ENCODE results near the gene ECHDC3. TPM values are rescaled to one million over a fixed set of nuclear protein-coding genes. Genes with fewer than 3 reads are reported as not detected.

Gene ECHDC3
- total and polyA plus RNA-seq, 2 donors (not counting 3 experiments of a cell fraction or from before 2014, with no cell fraction given): 6.0 to 7.3 TPM

DNA sequence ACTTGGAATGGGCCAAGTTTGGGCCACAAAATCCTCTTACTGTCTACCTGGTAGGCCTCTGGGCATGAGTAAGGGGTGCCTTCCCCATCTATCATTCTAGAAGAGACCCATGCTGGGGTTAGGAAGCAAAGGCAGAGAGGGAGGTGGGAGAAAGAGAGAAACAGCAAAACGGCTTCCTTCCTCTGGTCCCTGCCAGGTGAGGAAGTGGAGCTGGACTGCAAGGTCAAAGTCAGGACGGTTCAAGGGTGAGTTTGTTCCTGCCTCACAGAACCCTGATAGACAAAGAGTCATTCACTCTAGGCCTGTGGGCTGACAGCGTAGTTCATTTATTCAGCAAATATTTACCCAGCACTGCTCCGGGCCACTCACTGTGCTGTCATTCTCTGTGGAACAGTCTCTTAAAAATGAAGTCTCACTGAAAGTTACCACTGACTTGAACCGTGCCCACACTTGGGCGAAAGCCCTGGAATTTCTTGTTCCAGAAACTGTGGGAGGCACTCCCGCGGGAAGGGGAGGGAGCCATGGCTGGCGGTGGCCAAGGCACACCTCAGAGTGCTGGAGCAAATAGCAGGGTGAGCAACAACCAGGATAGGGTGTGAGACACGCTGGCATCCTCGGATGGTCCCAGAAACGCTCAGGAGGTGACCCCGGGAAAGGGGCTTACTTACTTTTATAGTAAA, 26.2 kb upstream of the ECHDC3 start:
- dilution Hi-C loops (cut with MboI; ENCODE audit: extremely low pct_ligation_motif_present, low sequenced_read_pairs): no loop called here
- no peak overlapping the region for H3K4me2 ChIP-seq (ENCODE audit: insufficient read depth, low read length)
- H3K4me3 ChIP-seq (replicated peaks in 1 of 3; ENCODE audit: insufficient read depth in 1 of 3, low read depth in 1 of 3, low read length in 3 of 3): no peak overlapping the region
- no peak for TF ChIP-seq POLR2AphosphoS5 (IDR thresholded peaks at IDR 0.05; ENCODE audit: insufficient read depth, low read depth, low read length)
- TF ChIP-seq, protein P1, sequence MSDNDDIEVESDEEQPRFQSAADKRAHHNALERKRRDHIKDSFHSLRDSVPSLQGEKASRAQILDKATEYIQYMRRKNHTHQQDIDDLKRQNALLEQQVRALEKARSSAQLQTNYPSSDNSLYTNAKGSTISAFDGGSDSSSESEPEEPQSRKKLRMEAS (IDR thresholded peaks at IDR 0.05; ENCODE audit: insufficient read depth, insufficient read length): no peak
- TF ChIP-seq, protein P2, sequence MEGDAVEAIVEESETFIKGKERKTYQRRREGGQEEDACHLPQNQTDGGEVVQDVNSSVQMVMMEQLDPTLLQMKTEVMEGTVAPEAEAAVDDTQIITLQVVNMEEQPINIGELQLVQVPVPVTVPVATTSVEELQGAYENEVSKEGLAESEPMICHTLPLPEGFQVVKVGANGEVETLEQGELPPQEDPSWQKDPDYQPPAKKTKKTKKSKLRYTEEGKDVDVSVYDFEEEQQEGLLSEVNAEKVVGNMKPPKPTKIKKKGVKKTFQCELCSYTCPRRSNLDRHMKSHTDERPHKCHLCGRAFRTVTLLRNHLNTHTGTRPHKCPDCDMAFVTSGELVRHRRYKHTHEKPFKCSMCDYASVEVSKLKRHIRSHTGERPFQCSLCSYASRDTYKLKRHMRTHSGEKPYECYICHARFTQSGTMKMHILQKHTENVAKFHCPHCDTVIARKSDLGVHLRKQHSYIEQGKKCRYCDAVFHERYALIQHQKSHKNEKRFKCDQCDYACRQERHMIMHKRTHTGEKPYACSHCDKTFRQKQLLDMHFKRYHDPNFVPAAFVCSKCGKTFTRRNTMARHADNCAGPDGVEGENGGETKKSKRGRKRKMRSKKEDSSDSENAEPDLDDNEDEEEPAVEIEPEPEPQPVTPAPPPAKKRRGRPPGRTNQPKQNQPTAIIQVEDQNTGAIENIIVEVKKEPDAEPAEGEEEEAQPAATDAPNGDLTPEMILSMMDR (IDR thresholded peaks at IDR 0.05; ENCODE audit: extremely low read depth in 1 of 2, insufficient read depth in 1 of 2, low read depth in 1 of 2, low read length in 2 of 2): no peak
- TF ChIP-seq POLR2A (IDR thresholded peaks at IDR 0.05; ENCODE audit: low read depth, low read length): no peak
- TF ChIP-seq FOS (IDR thresholded peaks at IDR 0.05; ENCODE audit: borderline replicate concordance, insufficient read depth, low read length): no peak
- no peak for TF ChIP-seq MYC (IDR thresholded peaks at IDR 0.05; ENCODE audit: low read depth, low read length)
- no peak for TF ChIP-seq EZH2 (IDR thresholded peaks at IDR 0.05; ENCODE audit: borderline replicate concordance, low read depth, low read length, severe bottlenecking)
- no peak for TF ChIP-seq GATA2 (IDR thresholded peaks at IDR 0.05; ENCODE audit: insufficient read depth, insufficient read length, low read depth, low read length)
- TF ChIP-seq JUN (IDR thresholded peaks at IDR 0.05; ENCODE audit: borderline replicate concordance, insufficient read depth, insufficient read length, low read depth): no peak
- ChIA-PET POLR2A (no interaction called here), CTCF (interaction anchor here (2.4 kb wide), 1 partner anchor 9 kb away, joined by 14 read pairs; no protein-coding TSS in a partner anchor)
- H3K9me1 ChIP-seq (replicated peaks; ENCODE audit: control insufficient read depth, extremely low read depth, insufficient read depth, low read length): no peaks in the 10 kb centered on the region
- no peaks in the 10 kb centered on the region for H3K79me2 ChIP-seq (ENCODE audit: control insufficient read depth, insufficient read depth, low read length)
- FAIRE-seq (no peak), DNase-seq (ENCODE audit: low read depth, low spot score) (no peak)
- no peaks in the 10 kb centered on the region for H3K4me1 ChIP-seq (ENCODE audit: control insufficient read depth, extremely low read depth, insufficient read depth, low read length)
- no peaks in the 10 kb centered on the region for H3K9me3 ChIP-seq (replicated peaks; ENCODE audit: control insufficient read depth, insufficient read depth, low read length)
- intact Hi-C loops (cut with micrococcal nuclease): no loop called here
- H3K36me3 ChIP-seq (ENCODE audit: control insufficient read depth in 2 of 2, extremely low read depth in 1 of 2, insufficient read depth in 2 of 2, low read length in 2 of 2): no peaks in the 10 kb centered on the region
- H4K20me1 ChIP-seq (replicated peaks; ENCODE audit: control insufficient read depth, extremely low read depth, insufficient read depth, low read length): no peaks in the 10 kb centered on the region
- no peak overlapping the region for H3K27ac ChIP-seq (ENCODE audit: insufficient read depth, low read depth, low read length)
- no peak overlapping the region for H2AFZ ChIP-seq (ENCODE audit: low read depth, low read length)
- H3K9ac ChIP-seq (replicated peaks; ENCODE audit: extremely low read depth, insufficient read depth, low read length): no peak overlapping the region
- BruUV-seq (replicated peaks): no TSS peak
- peaks cover 0 to 1% of the 10 kb centered on the region in 2 experiments for H3K27me3 ChIP-seq (ENCODE audit: control insufficient read depth in 2 of 2, insufficient read depth in 2 of 2, low read length in 2 of 2)
